ENCODE results near the gene PAX2. TPM values are rescaled to one million over a fixed set of nuclear protein-coding genes. Genes with fewer than 3 reads are reported as not detected.

Gene PAX2
- total RNA-seq, 1 donor from 2014 or later: 0.23 TPM

DNA sequence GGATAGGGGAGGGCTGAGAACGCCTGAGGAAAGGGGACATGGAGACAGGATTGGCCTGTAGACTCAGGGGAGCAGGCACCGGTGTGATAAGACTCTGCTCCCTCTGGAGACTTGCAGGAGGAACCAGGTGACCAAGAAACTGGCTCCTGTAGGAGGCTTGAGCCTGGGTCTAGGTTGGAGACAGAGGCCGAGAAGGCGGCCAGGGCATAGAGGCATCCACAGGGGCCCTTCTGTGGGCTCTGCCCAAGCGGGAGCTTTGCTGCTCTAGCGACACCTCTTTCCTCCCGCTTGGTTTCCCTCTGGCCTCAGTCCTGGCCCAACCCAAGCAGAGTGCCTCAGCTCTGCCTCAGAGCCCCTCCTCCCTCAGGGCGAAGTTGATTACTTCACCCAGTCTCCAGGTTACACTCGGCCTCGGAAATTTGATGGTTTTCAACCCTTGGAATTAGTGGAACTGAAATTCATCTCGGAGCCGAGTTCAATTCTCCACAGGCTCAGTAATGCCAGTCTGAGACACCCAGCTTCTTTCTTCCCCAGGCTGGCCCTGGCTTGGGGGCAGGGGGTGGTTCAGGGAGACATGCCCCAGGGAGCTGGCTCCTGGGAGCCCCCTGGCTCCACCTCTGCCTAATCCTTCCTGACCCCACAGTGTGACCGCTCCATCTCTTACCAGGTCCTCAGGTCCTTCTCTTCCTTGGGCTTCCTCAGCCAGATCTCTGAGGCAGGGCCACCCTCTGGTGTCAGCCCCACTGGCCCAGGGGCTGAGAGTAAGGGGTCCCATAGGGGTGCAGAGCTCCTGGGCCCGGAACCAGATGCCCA is 60.4 kb downstream of the PAX2 start:
- FAIRE-seq: no peak
- no peaks in the 10 kb centered on the region for H3K9me3 ChIP-seq (ENCODE audit: insufficient read depth, low read depth, low read length)

DNA sequence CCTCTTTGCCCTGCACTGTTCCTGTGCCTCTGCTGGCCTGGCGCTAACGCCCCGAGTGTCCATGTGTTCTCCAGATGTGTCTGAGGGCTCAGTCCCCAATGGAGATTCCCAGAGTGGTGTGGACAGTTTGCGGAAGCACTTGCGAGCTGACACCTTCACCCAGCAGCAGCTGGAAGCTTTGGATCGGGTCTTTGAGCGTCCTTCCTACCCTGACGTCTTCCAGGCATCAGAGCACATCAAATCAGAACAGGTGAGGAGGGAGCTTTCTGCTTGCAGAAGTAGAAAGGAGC is 60.9 kb downstream of the PAX2 start:
- H2AFZ ChIP-seq (ENCODE audit: low read depth, low read length): no peak overlapping the region
- no peak overlapping the region for H3K4me3 ChIP-seq (ENCODE audit: insufficient read depth, low read depth, low read length)
- H3K4me1 Mint-ChIP-seq (ENCODE audit: low read depth, unreplicated experiment): peaks cover 4% of the 10 kb centered on the region
- FAIRE-seq: no peak
- no peak for DNase-seq (ENCODE audit: low read depth)
- H3K79me2 ChIP-seq (ENCODE audit: insufficient read depth, low read length): no peaks in the 10 kb centered on the region
- H3K9me3 ChIP-seq (ENCODE audit: insufficient read depth, low read depth, low read length): no peaks in the 10 kb centered on the region
- TF ChIP-seq EZH2 (IDR thresholded peaks at IDR 0.05; ENCODE audit: insufficient read depth, low read length): no peak
- no peak for TF ChIP-seq CTCF (IDR thresholded peaks at IDR 0.05; ENCODE audit: insufficient read depth, low read depth, low read length)
- no peak overlapping the region for H3K4me3 Mint-ChIP-seq (ENCODE audit: unreplicated experiment)
- H3K9me3 Mint-ChIP-seq (ENCODE audit: unreplicated experiment): no peaks in the 10 kb centered on the region
- H3K27me3 Mint-ChIP-seq (ENCODE audit: low read depth, unreplicated experiment): peaks cover 95% of the 10 kb centered on the region
- peaks cover 5% of the 10 kb centered on the region for H3K36me3 Mint-ChIP-seq (ENCODE audit: low read depth, unreplicated experiment)
- H3K36me3 ChIP-seq (ENCODE audit: insufficient read depth, low read length): no peaks in the 10 kb centered on the region
- H3K9ac ChIP-seq (ENCODE audit: low read length): no peak overlapping the region
- no peak overlapping the region for H3K27ac ChIP-seq (ENCODE audit: low read depth, low read length)
- H3K27ac Mint-ChIP-seq (ENCODE audit: unreplicated experiment): no peak overlapping the region
- peaks cover 38% of the 10 kb centered on the region for H3K27me3 ChIP-seq (ENCODE audit: insufficient read depth, low read length)
- H3K4me1 ChIP-seq (ENCODE audit: insufficient read depth, low read length): no peaks in the 10 kb centered on the region
- H3K4me2 ChIP-seq (ENCODE audit: low read length): no peak overlapping the region
- no peaks in the 10 kb centered on the region for H4K20me1 ChIP-seq (ENCODE audit: insufficient read depth, low read length)

More for the DNA sequence above, 60.4 kb downstream of the PAX2 start:
- Histone ChIP-seq H3K27me3 (ENCODE audit: insufficient read depth, low read length) (peaks cover 39% of the 10 kb centered on the region), H3K79me2 (ENCODE audit: insufficient read depth, low read length) (no peaks in the 10 kb centered on the region), H3K4me3 (ENCODE audit: insufficient read depth, low read depth, low read length) (no peak overlapping the region), H3K27ac (ENCODE audit: low read depth, low read length) (no peak overlapping the region), H3K36me3 (ENCODE audit: insufficient read depth, low read length) (no peaks in the 10 kb centered on the region), H3K4me1 (ENCODE audit: insufficient read depth, low read length) (no peaks in the 10 kb centered on the region), H3K9ac (ENCODE audit: low read length) (no peak overlapping the region), H4K20me1 (ENCODE audit: insufficient read depth, low read length) (no peaks in the 10 kb centered on the region), H3K4me2 (ENCODE audit: low read length) (no peak overlapping the region), H2AFZ (ENCODE audit: low read depth, low read length) (no peak overlapping the region)
- Mint-ChIP-seq H3K4me3 (ENCODE audit: unreplicated experiment) (peak overlapping the region; percentile 54), H3K27ac (ENCODE audit: unreplicated experiment) (no peak overlapping the region), H3K27me3 (ENCODE audit: low read depth, unreplicated experiment) (peaks cover 95% of the 10 kb centered on the region), H3K36me3 (ENCODE audit: low read depth, unreplicated experiment) (peaks cover 5% of the 10 kb centered on the region), H3K4me1 (ENCODE audit: low read depth, unreplicated experiment) (peaks cover 4% of the 10 kb centered on the region), H3K9me3 (ENCODE audit: unreplicated experiment) (no peaks in the 10 kb centered on the region)
- TF ChIP-seq EZH2 (IDR thresholded peaks at IDR 0.05; ENCODE audit: insufficient read depth, low read length) (no peak), CTCF (IDR thresholded peaks at IDR 0.05; ENCODE audit: insufficient read depth, low read depth, low read length) (no peak)
- DNase-seq (ENCODE audit: low read depth): no peak

DNA sequence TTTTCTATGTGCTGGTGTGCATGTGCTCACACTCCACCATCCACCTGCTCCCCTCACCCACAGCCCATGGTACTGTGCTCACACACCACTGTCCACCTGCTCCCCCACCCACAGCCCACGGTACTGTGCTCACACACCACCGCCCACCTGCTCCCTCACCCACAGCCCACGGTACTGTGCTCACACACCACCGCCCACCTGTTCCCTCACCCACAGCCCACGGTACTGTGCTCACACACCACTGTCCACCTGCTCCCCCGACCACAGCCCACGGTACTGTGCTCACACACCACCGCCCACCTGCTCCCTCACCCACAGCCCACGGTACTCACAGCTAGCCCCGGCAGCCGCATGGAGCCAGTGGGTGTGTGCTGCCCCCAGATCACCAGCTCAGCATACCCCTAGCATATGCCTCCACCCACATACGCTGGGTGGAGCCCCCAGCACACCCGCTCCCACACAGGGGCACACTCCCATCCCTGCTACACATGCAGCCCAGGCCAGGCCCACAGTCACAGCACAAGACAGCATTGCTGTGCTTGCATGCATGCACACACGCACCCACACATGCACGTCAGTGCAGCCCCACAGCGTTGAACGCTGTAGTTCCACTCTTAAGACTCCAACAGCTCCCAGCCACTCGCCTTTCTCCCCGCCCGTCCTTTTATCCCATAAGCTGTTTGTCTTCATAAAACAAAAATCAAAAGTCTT is 62.0 kb downstream of the PAX2 start:
- Mint-ChIP-seq H3K9me3 (ENCODE audit: unreplicated experiment) (no peaks in the 10 kb centered on the region), H3K4me3 (ENCODE audit: unreplicated experiment) (no peak overlapping the region), H3K36me3 (ENCODE audit: low read depth, unreplicated experiment) (peaks cover 5% of the 10 kb centered on the region), H3K27ac (ENCODE audit: unreplicated experiment) (no peak overlapping the region), H3K27me3 (ENCODE audit: low read depth, unreplicated experiment) (peaks cover 96% of the 10 kb centered on the region), H3K4me1 (ENCODE audit: low read depth, unreplicated experiment) (peaks cover 4% of the 10 kb centered on the region)
- Histone ChIP-seq H3K9ac (ENCODE audit: low read length) (no peak overlapping the region), H3K27ac (ENCODE audit: low read depth, low read length) (no peak overlapping the region), H3K27me3 (ENCODE audit: insufficient read depth, low read length) (peaks cover 37% of the 10 kb centered on the region), H3K4me2 (ENCODE audit: low read length) (no peak overlapping the region), H2AFZ (ENCODE audit: low read depth, low read length) (no peak overlapping the region), H3K4me1 (ENCODE audit: insufficient read depth, low read length) (no peaks in the 10 kb centered on the region), H3K79me2 (ENCODE audit: insufficient read depth, low read length) (no peaks in the 10 kb centered on the region), H3K36me3 (ENCODE audit: insufficient read depth, low read length) (no peaks in the 10 kb centered on the region), H4K20me1 (ENCODE audit: insufficient read depth, low read length) (no peaks in the 10 kb centered on the region), H3K9me3 (ENCODE audit: insufficient read depth, low read depth, low read length) (no peaks in the 10 kb centered on the region), H3K4me3 (ENCODE audit: insufficient read depth, low read depth, low read length) (no peak overlapping the region)
- FAIRE-seq (no peak), DNase-seq (ENCODE audit: low read depth) (no peak)
- TF ChIP-seq EZH2 (IDR thresholded peaks at IDR 0.05; ENCODE audit: insufficient read depth, low read length) (no peak), CTCF (IDR thresholded peaks at IDR 0.05; ENCODE audit: insufficient read depth, low read depth, low read length) (no peak)

All from astrocyte (in vitro differentiated cells and primary cell).